Mesodermal cell (in vitro differentiated cells): ENCODE measurements around the gene PLOD1.

Experiments used
- H3K27ac ChIP-seq: 2 replicates; pipeline ENCODE4 v1.7.0; 2013; ENCODE audit warnings: mild to moderate bottlenecking, low read depth, low read length, moderate library complexity; ENCODE audit not compliant: severe bottlenecking
- H3K36me3 ChIP-seq: 2 replicates; pipeline ENCODE4 v1.7.1; 2013; ENCODE audit warnings: mild to moderate bottlenecking, low read length, moderate library complexity; ENCODE audit not compliant: control insufficient read depth, insufficient read depth
- H3K4me1 ChIP-seq: one replicate; pipeline ENCODE4 v1.7.1; 2013; ENCODE audit warnings: mild to moderate bottlenecking, low read length; ENCODE audit not compliant: insufficient read depth, control insufficient read depth, poor library complexity, severe bottlenecking
- H3K4me3 ChIP-seq: 2 replicates; pipeline ENCODE4 v1.7.0; 2013; ENCODE audit warnings: low read length, control low read depth, mild to moderate bottlenecking; ENCODE audit not compliant: insufficient read depth, poor library complexity, severe bottlenecking; ENCODE audit errors: extremely low read depth
- H3K9me3 ChIP-seq: 2 replicates; pipeline ENCODE4 v1.7.1; 2013; ENCODE audit warnings: mild to moderate bottlenecking, low read length, moderate library complexity; ENCODE audit not compliant: control insufficient read depth
- WGBS, 2 experiments: methylation state at CpG; one replicate each; pipeline ENCODE4 v1.1.5; 2013; ENCODE audit warnings: missing lambda C conversion rate in 2 of 2; ENCODE audit not compliant: insufficient coverage in 2 of 2; 5-methylcytosine and 5-hydroxymethylcytosine counted together

Gene PLOD1

GRCh38 chr1:11979028-11979850 is 44.7 kb downstream of the PLOD1 start:
- H3K36me3 ChIP-seq = peaks cover 45% of the 10 kb centered on the region
- 68 to 71% methylated on average over 26 to 27 of the region's 29 CpGs for WGBS, 2 experiments
- H3K4me3 ChIP-seq = peak overlapping the region; percentile 99
- H3K9me3 ChIP-seq = no peaks in the 10 kb centered on the region
- peaks cover 19% of the 10 kb centered on the region for H3K4me1 ChIP-seq
- H3K27ac ChIP-seq = peak overlapping the region; percentile 94

GRCh38 chr1:11979851-11980675 is 45.5 kb downstream of the PLOD1 start, which contains the start of gene MFN2:
Gene MFN2, plus strand, starts transcription at chr1:11980444. Its CDS starts 8,725 bp downstream, at chr1:11989169.
- H3K9me3 ChIP-seq = no peaks in the 10 kb centered on the region
- peaks cover 19% of the 10 kb centered on the region for H3K4me1 ChIP-seq
- peak within 1 kb of the TSS; percentile 94 for H3K27ac ChIP-seq
- peak within 1 kb of the TSS; percentile 99 for H3K4me3 ChIP-seq
- WGBS, 2 experiments = 1 to 2% methylated on average over 54 to 57 of the region's 74 CpGs
- H3K36me3 ChIP-seq = peaks cover 45% of the 10 kb centered on the region

GRCh38 chr1:11980676-11980972 is 46.1 kb downstream of the PLOD1 start:
- H3K27ac ChIP-seq = peak overlapping the region; percentile 94
- H3K9me3 ChIP-seq = no peaks in the 10 kb centered on the region
- peaks cover 19% of the 10 kb centered on the region for H3K4me1 ChIP-seq
- peak overlapping the region; percentile 99 for H3K4me3 ChIP-seq
- peaks cover 45% of the 10 kb centered on the region for H3K36me3 ChIP-seq
- 0 to 2% methylated on average over 8 to 11 of the region's 12 CpGs for whole genome bisulfite sequencing, 2 experiments

GRCh38 chr1:11981378-11982009 is 47.0 kb downstream of the PLOD1 start:
- WGBS, 2 experiments = 94 to 96% methylated on average over 12 of the region's 13 CpGs
- H3K4me3 ChIP-seq = peak overlapping the region; percentile 99

GRCh38 chr1:11982010-11982392 is 47.5 kb downstream of the PLOD1 start:
- H3K27ac ChIP-seq = no peak overlapping the region
- no peaks in the 10 kb centered on the region for H3K9me3 ChIP-seq
- peaks cover 54% of the 10 kb centered on the region for H3K36me3 ChIP-seq
- 90 to 92% methylated on average over 3 of the region's 3 CpGs for whole genome bisulfite sequencing, 2 experiments
- no peak overlapping the region for H3K4me3 ChIP-seq
- H3K4me1 ChIP-seq = peaks cover 19% of the 10 kb centered on the region

More at GRCh38 chr1:11981378-11982009, 47.0 kb downstream of the PLOD1 start:
- H3K36me3 ChIP-seq = peaks cover 49% of the 10 kb centered on the region
- H3K27ac ChIP-seq = no peak overlapping the region
- peaks cover 19% of the 10 kb centered on the region for H3K4me1 ChIP-seq
- H3K9me3 ChIP-seq = no peaks in the 10 kb centered on the region

- WGBS, 2 experiments = 86 to 98% methylated on average over 4 of the region's 5 CpGs
- H3K4me1 ChIP-seq = peaks cover 9% of the 10 kb centered on the region
- no peaks in the 10 kb centered on the region for H3K9me3 ChIP-seq
- no peak overlapping the region for H3K27ac ChIP-seq
- peaks cover 75% of the 10 kb centered on the region for H3K36me3 ChIP-seq
- no peak overlapping the region for H3K4me3 ChIP-seq
Observed at GRCh38 chr1:11984121-11984520, 49.6 kb downstream of the PLOD1 start.

- 92 to 98% methylated on average over 5 of the region's 6 CpGs for WGBS, 2 experiments
- Histone ChIP-seq H3K36me3 (peaks cover 79% of the 10 kb centered on the region), H3K4me3 (no peak overlapping the region), H3K4me1 (peaks cover 5% of the 10 kb centered on the region), H3K27ac (no peak overlapping the region), H3K9me3 (no peaks in the 10 kb centered on the region)
Observed at GRCh38 chr1:11984576-11984975, 50.1 kb downstream of the PLOD1 start.

- WGBS, 2 experiments = 86 to 97% methylated on average over 1 to 3 of the region's 3 CpGs
- Histone ChIP-seq H3K4me1 (peaks cover 3% of the 10 kb centered on the region), H3K9me3 (no peaks in the 10 kb centered on the region), H3K4me3 (no peak overlapping the region), H3K27ac (no peak overlapping the region), H3K36me3 (peaks cover 85% of the 10 kb centered on the region)
Observed at GRCh38 chr1:11985171-11985570, 50.7 kb downstream of the PLOD1 start.

GRCh38 chr1:11985851-11986250 is 51.3 kb downstream of the PLOD1 start:
- 96 to 98% methylated on average over 6 of the region's 7 CpGs for WGBS, 2 experiments
- Histone ChIP-seq H3K36me3 (peaks cover 92% of the 10 kb centered on the region), H3K9me3 (no peaks in the 10 kb centered on the region)

GRCh38 chr1:11989669-11990068 is 55.2 kb downstream of the PLOD1 start:
- H3K4me3 ChIP-seq = no peak overlapping the region
- H3K9me3 ChIP-seq = no peaks in the 10 kb centered on the region
- no peak overlapping the region for H3K27ac ChIP-seq
- H3K36me3 ChIP-seq = peaks cover 87% of the 10 kb centered on the region
- WGBS, 2 experiments = 95 to 96% methylated on average over 6 to 7 of the region's 7 CpGs
- no peaks in the 10 kb centered on the region for H3K4me1 ChIP-seq

More at GRCh38 chr1:11985851-11986250, 51.3 kb downstream of the PLOD1 start:
- no peak overlapping the region for H3K27ac ChIP-seq
- H3K4me3 ChIP-seq = no peak overlapping the region
- peaks cover 3% of the 10 kb centered on the region for H3K4me1 ChIP-seq
